NT2/D1 (cell line): Measurements from ENCODE around the gene MAMDC4.

ENCODE experiments used
- DNase-seq: peaks from one replicate; pipeline ENCODE4 v3.0.0-alpha.2; 2011; ENCODE audit warnings: low read depth, low spot score
- H3K27me3 ChIP-seq: 2 replicates; pipeline ENCODE4 v1.6.0; 2011; ENCODE audit warnings: mild to moderate bottlenecking; ENCODE audit not compliant: insufficient read length, insufficient read depth
- H3K36me3 ChIP-seq: 2 replicates; pipeline ENCODE4 v1.6.1; 2011; ENCODE audit warnings: mild to moderate bottlenecking, low read length, mixed read lengths; ENCODE audit not compliant: insufficient read depth, insufficient read length
- H3K4me1 ChIP-seq: 2 replicates; pipeline ENCODE4 v1.5.1; 2011; ENCODE audit not compliant: insufficient read depth, insufficient read length
- H3K4me3 ChIP-seq: 2 replicates; pipeline ENCODE4 v1.5.1; 2011; ENCODE audit warnings: low read depth; ENCODE audit not compliant: insufficient read length
- H3K9ac ChIP-seq: 2 replicates; pipeline ENCODE4 v1.6.0; 2011; ENCODE audit warnings: low read depth; ENCODE audit not compliant: insufficient read length
- H3K9me3 ChIP-seq: 2 replicates; pipeline ENCODE4 v1.5.1; 2011; ENCODE audit warnings: mild to moderate bottlenecking, low read length; ENCODE audit not compliant: insufficient read depth
- SUZ12 ChIP-seq: IDR thresholded peaks from 2 replicates; pipeline ENCODE4 v1.6.1; 2011; ENCODE audit not compliant: insufficient read length, insufficient read depth; ENCODE audit errors: extremely low read depth
- YY1 ChIP-seq: IDR thresholded peaks from 2 replicates; pipeline ENCODE4 v1.6.1; 2011; ENCODE audit not compliant: insufficient read length, insufficient read depth
- ZNF274 ChIP-seq: IDR thresholded peaks from 2 replicates; pipeline ENCODE4 v1.6.1; 2011; ENCODE audit warnings: mild to moderate bottlenecking, low read depth, low read length

The MAMDC4 gene

DNA sequence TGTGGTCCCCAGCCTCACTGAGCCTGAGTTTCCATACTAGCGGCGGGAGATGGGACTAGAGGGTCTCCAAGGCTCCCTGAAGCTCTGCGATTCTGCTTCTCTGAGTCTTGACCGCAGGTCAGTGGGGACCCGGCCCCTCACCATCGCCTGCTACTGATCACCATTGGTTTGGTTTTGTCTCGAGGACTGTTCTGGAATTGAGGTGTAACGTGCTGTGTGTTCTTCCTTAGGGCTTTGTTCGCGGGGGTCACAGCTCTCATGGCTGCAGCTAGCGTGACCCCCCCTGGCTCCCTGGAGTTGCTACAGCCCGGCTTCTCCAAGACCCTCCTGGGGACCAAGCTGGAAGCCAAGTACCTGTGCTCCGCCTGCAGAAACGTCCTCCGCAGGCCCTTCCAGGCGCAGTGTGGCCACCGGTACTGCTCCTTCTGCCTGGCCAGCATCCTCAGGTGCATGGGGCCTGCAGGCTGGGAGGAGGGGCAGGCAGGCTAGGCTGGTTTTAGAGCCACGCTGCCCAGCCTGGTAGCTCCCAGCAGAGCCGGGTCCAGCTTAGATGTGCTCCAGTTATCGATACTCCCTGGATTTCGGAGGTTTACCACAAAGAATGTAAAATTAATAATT, 46.4 kb downstream of the MAMDC4 start:
- H3K9ac ChIP-seq, result no peak overlapping the region
- H3K36me3 ChIP-seq, result peaks cover 88% of the 10 kb centered on the region
- TF ChIP-seq YY1, result no peak
- no peak for TF ChIP-seq SUZ12
- TF ChIP-seq ZNF274, result no peak
- H3K4me3 ChIP-seq, result no peak overlapping the region
- H3K27me3 ChIP-seq, result no peaks in the 10 kb centered on the region
- peaks cover 12% of the 10 kb centered on the region for H3K4me1 ChIP-seq
- DNase-seq, result no peak
- no peaks in the 10 kb centered on the region for H3K9me3 ChIP-seq

DNA sequence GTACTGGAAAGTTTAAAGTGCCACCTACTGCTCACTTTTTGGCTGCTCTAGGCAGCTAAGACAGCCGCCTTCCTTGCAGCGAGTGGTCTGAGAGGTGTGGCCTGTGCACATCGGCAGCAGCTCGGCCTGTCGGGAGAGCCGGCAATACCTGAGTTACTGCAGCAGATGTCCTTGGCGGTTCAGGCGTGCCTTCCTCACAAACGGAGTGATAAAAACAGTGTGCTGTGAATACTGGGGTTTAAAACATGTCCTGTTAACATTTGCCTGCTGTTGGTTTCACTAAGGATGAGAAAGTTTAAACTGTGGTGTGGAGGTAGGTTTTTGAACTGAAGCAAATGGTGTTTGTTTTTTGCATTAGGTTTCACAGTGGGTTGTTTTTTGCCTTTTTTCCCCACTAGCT, 47.0 kb downstream of the MAMDC4 start:
- Histone ChIP-seq H3K9ac (no peak overlapping the region), H3K4me1 (peaks cover 12% of the 10 kb centered on the region), H3K9me3 (no peaks in the 10 kb centered on the region), H3K27me3 (no peaks in the 10 kb centered on the region), H3K36me3 (peaks cover 88% of the 10 kb centered on the region), H3K4me3 (no peak overlapping the region)
- DNase-seq, result no peak
- TF ChIP-seq SUZ12 (no peak), YY1 (no peak), ZNF274 (no peak)

DNA sequence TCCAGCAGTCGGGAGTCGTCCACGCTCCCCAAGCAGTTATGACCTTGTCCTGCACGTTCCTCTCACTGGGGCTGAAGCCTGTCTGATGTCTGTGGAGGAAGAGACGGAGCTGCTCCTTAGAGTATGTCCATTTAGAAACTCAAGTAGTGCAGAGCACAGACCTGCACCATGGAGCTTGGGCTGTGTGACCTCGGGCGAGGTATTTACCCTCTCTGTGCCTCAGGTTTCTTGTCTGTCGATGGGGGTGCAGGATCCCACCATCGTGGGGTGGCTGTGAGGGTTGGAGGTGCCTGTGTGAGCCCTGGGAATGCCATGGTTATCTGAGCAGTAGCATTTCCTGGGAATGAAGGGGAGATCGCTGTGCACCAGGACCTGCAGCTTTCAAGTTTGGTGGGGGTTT, 48.4 kb downstream of the MAMDC4 start:
- H3K4me3 ChIP-seq, result no peak overlapping the region
- peaks cover 9% of the 10 kb centered on the region for H3K4me1 ChIP-seq
- DNase-seq, result no peak
- no peak overlapping the region for H3K9ac ChIP-seq
- TF ChIP-seq SUZ12 (no peak), YY1 (no peak), ZNF274 (no peak)
- H3K36me3 ChIP-seq, result peaks cover 87% of the 10 kb centered on the region
- no peaks in the 10 kb centered on the region for H3K27me3 ChIP-seq
- no peaks in the 10 kb centered on the region for H3K9me3 ChIP-seq

DNA sequence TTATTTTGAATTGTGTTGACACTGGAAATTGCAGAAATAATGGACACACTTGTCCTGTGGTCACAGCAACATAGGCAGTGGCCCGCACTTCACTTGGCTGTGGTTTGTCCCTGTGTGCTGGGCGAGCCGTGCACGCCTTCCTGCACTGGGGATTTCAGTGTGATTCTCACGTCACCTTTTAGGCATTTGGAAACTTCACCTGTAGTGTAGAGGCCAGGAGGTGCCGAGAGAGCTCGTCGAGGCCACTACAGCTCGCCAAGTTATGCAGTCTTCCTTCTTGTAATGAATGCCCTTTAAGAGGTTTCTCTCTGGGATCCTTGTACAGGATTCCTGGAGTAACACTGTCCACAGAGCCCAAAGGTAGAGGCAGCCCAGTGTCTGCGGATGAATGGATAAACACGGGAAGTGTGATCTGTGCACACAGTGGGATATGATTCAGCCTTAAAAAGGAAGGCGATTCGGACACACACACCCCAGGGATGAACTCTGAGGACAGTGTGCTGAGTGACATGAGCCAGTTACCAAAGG, 48.9 kb downstream of the MAMDC4 start:
- no peaks in the 10 kb centered on the region for H3K9me3 ChIP-seq
- H3K4me3 ChIP-seq, result no peak overlapping the region
- H3K9ac ChIP-seq, result no peak overlapping the region
- H3K27me3 ChIP-seq, result no peaks in the 10 kb centered on the region
- TF ChIP-seq ZNF274, result no peak
- TF ChIP-seq YY1, result no peak
- no peak for TF ChIP-seq SUZ12
- peaks cover 9% of the 10 kb centered on the region for H3K4me1 ChIP-seq
- peaks cover 86% of the 10 kb centered on the region for H3K36me3 ChIP-seq
- DNase-seq, result no peak

DNA sequence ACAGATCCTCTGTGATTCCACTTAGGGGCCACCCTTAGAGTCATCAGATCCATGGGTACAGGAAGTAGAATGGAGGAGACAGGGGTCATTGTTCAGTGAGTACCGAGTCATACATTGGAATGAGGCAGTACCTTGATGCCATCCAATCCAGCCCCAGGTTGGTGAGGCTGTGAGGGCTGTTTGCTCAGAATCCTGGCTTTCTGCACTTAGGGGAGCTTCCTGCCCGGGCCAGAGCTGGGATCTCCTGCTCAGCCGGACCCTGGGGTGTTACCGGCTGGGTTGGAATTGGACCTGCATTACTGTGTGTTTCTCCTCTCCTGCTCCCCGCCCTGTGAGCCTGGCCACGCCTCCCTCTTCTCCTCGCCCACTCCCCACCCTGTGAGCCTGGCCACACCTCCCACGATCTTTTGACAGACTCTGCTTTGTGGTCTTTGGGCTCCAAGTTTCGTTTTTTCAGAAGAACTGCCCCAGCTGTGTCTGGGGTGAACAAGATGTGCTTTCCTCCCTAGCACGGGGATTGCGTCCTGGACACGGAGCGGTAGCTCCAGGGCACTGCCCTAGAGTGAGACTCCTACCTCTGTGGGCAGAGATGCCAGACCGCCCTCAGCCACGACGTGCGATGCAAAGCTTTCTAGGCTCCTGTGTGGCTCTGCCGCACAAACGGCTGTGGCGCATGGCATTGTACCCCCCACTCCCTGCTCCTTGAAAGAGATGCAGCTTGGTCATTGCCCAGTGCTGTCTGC, 49.5 kb downstream of the MAMDC4 start:
- peaks cover 9% of the 10 kb centered on the region for H3K4me1 ChIP-seq
- no peak for TF ChIP-seq SUZ12
- TF ChIP-seq YY1, result no peak
- no peak for TF ChIP-seq ZNF274
- H3K4me3 ChIP-seq, result no peak overlapping the region
- H3K27me3 ChIP-seq, result no peaks in the 10 kb centered on the region
- no peak overlapping the region for H3K9ac ChIP-seq
- peaks cover 87% of the 10 kb centered on the region for H3K36me3 ChIP-seq
- no peaks in the 10 kb centered on the region for H3K9me3 ChIP-seq
- no peak for DNase-seq

DNA sequence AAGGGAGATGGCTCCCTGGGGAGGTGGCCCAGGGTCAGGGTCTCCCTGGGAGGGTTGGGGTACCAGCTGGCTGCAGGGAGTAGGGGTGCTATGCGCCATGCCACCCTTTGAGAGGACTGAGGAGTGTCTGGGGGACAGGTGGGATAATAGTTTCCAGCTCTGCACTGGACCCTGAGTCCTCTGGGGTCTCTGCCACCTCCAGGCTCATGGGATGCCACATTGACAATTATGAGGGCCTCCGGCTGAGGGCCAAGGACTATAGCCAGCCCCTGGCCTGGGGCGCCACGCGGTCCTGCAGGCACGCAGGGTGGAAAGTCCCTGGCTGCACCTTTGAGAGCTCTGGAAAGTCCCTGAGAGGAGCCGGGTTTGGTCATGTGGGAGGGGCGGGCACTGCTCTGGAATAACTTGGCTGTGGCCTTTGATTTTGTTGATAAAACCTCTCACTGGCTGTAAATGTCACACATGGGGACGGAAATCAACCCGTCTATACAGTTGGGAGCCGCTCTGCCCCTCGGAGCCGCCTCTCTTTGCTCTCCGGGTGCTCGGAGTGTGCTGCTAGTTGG, 50.2 kb downstream of the MAMDC4 start:
- peaks cover 9% of the 10 kb centered on the region for H3K4me1 ChIP-seq
- no peaks in the 10 kb centered on the region for H3K9me3 ChIP-seq
- no peak for DNase-seq
- no peak overlapping the region for H3K4me3 ChIP-seq
- peaks cover 88% of the 10 kb centered on the region for H3K36me3 ChIP-seq
- H3K27me3 ChIP-seq, result no peaks in the 10 kb centered on the region
- TF ChIP-seq ZNF274 (no peak), YY1 (no peak), SUZ12 (no peak)
- H3K9ac ChIP-seq, result no peak overlapping the region

DNA sequence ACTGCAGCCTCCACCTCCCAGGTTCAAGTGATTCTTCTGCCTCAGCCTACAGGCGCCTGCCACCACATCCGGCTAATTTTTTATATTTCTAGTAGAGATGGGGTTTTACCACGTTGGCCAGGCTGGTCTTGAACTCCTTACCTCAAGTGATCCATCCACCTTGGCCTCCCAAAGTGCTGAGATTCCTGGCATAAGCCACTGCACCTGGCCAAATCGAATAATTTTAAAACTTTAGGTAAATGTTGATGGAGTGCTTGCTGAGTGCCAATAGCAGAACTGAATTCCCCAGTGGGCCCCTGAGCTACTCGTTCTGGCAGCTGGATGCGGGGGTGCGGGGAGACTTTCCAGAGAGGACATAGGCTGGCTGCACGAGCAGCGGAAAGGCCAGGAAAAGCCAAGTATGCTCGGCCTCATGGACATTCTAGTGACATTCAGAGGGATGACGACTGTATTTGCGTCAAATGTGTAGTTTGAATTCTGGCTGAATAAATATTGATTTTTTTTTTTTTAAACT, 51.0 kb downstream of the MAMDC4 start:
- H3K4me1 ChIP-seq, result peaks cover 9% of the 10 kb centered on the region
- no peaks in the 10 kb centered on the region for H3K27me3 ChIP-seq
- H3K36me3 ChIP-seq, result peaks cover 92% of the 10 kb centered on the region
- H3K4me3 ChIP-seq, result no peak overlapping the region
- no peak overlapping the region for H3K9ac ChIP-seq
- no peaks in the 10 kb centered on the region for H3K9me3 ChIP-seq
- DNase-seq, result no peak
- TF ChIP-seq SUZ12, result no peak
- no peak for TF ChIP-seq YY1
- no peak for TF ChIP-seq ZNF274
